HG03175 (cell line): ENCODE data around the gene OBP2A.
"Not testable (repeated sequence)": the region's sequence is repeated elsewhere in the genome, so short reads cannot be mapped to it uniquely, and the experiment has no call there.

ENCODE experiments used
- ATAC-seq: cut with Tn5 transposase; IDR thresholded peaks from one replicate; pipeline ENCODE4 v1.9.1; 2021; ENCODE audit warnings: mild to moderate bottlenecking, moderate library complexity; ENCODE audit not compliant: unreplicated experiment

Gene OBP2A

DNA sequence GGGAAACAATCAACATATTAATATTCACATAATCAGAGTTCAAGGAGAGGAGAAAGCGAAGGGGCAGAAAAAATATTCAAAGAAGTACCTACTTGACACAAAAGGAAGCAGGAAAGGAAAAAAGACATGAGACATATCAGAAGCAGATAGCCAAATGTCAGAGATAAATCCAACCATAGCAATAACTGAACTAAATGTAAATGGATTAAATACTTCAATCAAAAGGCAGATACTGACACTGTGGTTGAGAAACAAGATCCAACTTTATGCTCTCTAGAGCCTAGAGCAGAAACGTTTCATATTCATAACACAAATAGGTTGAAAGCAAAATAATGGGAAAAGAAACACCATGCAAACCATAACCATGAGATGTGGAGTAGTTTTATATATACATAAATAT, 36.5 kb upstream of the OBP2A start:
- no peak for ATAC-seq

DNA sequence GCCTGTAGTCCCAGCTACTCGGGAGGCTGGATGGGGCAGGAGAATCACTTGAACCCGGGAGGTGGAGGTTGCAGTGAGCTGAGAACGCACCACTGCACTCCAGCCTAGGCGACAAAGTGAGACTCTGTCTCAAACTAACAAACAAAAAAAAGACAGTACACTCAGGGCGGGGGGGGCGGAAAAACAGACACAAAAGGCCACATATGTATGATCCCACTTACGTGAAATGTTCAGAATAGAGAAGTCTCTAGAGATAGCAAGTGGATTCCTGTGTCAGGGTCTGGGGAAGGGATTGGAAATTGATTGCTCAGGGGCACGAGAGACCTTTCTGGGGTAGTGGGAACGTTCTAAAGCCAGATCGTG, 33.7 kb upstream of the OBP2A start:
- ATAC-seq = no peak

DNA sequence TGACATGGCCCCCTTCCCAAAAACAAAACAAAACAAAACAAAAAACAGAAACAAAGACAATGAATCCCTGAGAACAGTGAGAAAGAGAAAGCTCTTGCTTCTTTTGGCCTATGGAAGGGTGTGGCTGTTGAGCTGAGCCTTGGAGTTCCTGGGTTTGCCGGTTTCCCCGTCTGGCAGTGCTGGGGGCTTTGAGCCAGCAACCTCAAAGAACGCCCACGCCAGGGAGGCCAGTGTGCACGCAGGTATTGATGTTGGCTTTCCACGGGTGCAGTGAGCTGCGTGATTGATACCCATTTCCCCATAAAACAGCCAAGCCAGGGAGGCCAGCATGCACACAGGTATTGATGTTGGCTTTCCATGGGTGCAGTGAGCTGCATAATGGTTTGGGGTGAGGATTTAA, 33.0 kb upstream of the OBP2A start:
- no peak for ATAC-seq

GRCh38 chr9:135513351-135513846, 32.5 kb upstream of the OBP2A start:
- no peak for ATAC-seq

- not testable (repeated sequence) for ATAC-seq
These were observed 32.0 kb upstream of the OBP2A start for GRCh38 chr9:135513906-135514305.

DNA sequence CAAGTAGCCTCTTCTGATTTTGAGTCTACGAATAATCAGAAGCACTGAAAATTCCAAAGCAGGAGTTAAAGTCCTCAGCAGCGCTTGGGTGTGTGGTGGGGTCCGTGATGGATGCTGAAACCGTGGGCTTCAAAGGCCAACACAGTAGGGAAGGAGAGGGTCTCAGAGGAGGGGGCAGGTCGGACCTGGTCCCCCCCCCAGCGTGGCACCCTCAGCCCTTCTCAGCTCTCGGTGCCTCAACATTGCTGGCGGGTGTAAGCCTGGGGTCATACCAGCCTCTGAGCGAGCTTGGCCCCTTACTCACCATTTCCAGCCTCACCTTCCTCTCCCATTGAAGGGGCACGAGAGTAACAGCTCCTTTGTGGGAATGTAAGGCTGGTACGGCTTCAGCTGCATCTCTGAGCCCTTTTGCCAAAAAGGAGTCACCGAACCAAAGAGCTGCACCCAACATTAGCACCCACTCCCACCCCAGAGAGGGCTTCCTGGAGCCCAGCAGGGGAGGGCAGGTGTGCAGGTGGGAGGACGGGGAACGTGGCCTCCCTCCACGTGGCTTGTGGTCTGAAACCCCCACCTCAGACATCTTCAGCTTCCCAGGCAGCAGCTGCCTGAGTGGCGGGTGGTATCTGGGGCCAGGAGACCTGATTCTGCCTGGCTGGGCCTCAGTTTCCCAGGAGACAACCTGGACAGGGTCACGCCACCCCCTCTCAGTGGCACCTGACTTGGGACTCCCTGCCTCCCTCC, 31.4 kb upstream of the OBP2A start:
- no peak for ATAC-seq

DNA sequence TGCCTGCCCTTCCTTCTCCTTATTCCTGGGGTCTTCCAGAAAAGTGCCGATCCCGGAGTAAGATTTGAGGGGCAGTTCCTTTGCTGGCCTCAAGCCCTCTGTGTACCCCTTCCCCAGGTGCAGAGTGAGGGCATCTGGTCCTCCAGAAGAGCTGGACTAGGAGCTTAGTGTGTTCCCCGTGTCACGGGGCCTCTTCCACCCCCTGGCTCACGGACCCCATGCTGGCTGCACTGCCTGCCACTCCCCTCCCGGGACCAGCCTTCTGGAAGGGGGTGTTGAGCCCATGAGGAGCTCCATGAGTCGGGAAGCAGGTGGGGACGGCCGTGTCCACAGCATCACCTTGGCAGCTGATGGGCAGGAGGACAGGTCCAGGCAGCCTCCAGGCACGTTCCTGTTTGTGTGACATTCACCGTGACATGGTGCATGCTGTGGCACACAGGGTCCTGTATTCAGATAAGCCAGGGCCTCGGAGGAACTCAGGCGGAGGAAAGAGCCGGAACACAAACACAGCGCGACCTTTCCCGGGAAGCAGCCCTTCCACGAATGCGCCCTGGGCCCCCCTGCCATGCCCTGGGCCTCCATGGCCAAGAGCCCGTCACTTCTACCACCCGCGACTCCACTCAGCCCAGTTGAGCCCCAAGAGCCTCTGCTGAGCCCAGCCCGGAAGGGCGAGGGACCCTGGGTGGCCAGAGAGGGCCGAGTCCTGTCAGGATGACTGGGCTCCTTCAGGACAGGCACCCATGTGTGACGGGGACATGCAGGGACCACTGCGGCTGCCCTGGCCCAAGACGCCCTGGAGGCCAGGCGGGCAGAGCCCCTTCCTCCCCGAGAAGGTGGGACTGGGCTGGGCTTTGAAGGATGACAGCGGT, 30.6 kb upstream of the OBP2A start:
- no peak for ATAC-seq

DNA sequence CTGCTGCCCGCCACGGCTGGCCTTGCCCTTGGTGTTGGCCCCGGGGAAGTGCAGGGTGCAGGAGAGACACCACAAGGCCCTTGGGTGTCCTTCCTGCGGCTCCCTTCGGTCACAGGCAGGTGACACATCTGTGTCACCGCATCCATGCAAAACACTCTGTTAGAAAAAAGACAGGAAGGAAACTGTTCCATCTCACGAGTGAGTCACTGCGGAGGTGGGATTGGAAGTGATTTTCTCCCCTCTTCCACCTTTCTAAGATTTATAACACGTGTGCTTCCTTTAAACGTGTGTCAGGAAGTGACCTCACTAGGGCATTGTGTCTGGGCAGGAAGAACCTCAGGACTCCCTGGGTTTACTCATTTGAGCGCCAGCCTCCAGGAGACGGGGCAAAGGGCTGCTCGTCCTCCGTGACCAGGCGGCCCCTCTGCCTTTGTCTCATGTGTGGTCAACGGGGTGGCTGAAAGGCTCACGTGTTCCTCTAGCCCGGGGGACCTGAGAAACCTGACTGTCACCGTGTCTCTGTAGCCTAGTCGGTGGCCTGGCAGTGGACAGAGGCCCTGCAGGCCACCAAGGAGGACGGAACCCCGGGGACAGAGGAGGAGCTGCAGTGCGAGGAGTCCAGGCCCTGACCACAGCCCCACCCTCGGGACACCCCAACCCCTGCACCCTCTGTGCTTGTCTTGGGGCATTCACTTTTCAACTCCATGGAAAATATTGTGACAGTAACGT, 29.6 kb upstream of the OBP2A start:
- no peak for ATAC-seq

GRCh38 chr9:135517407-135517822, 28.5 kb upstream of the OBP2A start:
- no peak for ATAC-seq

- no peak for ATAC-seq
These were observed 26.6 kb upstream of the OBP2A start for GRCh38 chr9:135519179-135519971.

DNA sequence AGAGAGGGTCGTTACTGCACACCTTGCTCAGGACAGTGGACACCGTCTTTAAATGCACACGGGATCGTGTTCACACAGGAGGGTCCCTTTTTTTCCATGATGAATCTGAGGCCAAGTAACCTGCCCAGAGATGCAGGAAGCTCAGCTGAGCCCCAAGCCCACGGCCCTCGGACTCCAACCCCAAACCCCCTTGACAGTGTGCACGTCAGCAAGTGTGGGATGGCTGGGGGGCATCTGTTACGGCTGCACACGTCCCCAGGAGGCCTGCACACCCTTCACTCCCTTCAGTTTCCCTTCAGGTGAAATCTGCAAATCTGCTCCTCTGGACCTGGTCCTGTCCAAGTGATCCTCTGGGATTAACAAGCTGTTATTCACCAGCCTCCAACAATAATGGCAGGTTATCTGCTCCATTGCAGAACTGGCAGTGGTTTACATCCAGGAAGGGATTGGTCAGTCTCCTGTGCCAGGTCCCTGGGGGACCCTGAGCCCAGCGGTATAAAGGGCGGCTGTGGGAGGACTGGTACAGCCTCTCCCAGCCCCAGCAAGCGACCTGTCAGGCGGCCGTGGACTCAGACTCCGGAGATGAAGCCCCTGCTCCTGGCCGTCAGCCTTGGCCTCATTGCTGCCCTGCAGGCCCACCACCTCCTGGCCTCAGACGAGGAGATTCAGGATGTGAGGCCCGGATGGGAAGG, 24.9 kb upstream of the OBP2A start, which contains the start of gene LCN1:
LCN1 (plus strand) TSS at position 525 of the 692 bp plus-strand sequence; CDS start at position 583, 58 bp downstream.
- no peak for ATAC-seq

- no peak for ATAC-seq
These were observed 24.3 kb upstream of the OBP2A start for GRCh38 chr9:135521608-135522095.

GRCh38 chr9:135522137-135522877, 23.6 kb upstream of the OBP2A start:
- no peak for ATAC-seq

DNA sequence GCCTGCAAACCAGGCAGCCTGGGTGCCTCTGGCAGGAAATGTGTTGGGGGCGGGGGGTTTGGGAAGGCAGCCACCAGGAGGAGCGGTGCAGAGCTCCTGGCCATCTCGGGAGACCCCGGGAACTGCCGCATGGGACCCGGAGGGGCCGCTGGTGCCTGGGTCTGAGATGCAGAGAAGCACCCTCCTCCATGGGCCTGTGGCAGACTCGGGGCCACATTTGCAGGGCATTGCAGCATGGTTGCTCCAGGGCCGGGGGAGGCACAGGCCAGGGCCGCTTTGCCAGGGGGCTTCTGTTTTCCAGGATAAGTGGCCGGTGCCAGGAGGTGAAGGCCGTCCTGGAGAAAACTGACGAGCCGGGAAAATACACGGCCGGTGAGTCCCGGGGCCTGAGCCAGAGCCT, 23.0 kb upstream of the OBP2A start:
- no peak for ATAC-seq

- no peak for ATAC-seq
These were observed 22.3 kb upstream of the OBP2A start for GRCh38 chr9:135523521-135524129.

- ATAC-seq = no peak
These were observed 21.6 kb upstream of the OBP2A start for GRCh38 chr9:135524130-135524861.

DNA sequence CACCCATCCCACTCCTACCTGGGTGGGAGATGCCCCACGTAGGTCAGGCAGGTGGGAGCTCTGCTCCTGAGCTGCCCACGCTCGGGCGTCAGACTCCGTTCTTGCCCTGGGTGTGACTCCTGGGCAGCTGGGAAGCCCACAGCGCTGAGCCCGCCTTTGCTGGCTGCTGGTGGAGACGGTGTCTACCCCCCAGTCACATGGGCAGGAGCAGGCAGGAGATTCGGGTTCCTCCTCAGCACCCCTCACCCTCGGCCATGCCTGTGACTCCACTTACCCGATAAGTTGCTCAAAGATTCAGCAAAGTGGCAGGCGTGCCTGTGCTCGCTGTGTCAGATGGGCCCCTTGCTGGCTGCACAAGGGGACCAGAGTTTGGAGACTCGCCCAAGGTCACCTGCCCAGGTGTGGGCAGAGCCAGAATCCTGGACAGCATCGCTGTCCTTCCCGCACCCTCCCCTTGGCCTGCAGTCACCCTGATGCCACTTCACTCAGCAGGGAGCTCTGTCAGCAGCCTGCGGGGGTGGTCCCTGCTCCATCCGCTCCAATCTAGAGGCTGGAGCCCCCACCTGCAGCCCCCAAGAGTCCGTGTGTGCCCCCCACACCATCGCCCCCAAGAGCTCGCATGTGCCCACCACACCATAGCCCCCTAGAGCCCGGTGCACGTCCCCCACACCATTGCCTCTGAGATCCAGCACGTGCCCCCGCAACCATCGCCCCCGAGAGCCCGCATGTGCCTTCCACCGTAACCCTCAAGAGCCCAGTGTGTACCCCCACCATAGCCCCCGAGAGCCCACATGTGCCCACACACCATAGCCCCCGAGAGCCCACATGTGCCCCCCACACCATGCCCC, 20.5 kb upstream of the OBP2A start:
- ATAC-seq = no peak
